ENCODE data around the gene METTL3. TPM values are rescaled to one million over a fixed set of nuclear protein-coding genes. Genes with fewer than 3 reads are reported as not detected.

The METTL3 gene
- total and polyA plus RNA-seq, 2 donors (not counting 3 experiments of a cell fraction or from before 2014, with no cell fraction given): 65.0 to 85.3 TPM

DNA sequence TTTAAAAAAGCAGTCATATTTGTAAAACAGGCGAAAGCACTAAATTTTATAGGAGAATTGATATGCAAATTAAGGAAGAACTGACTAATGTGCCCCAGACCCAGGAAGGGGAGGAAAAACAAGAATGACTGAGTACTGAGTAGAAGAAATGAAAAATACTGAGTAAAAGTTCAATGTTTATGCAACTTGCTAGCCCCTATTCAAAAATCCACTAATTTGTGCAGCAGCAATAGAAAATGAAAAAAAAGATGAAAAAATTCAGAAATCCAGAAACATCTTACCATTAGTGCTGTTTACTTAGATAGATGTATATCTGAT, 61.3 kb downstream of the METTL3 start:
- H3K9me1 ChIP-seq (replicated peaks; ENCODE audit: control insufficient read depth, extremely low read depth, insufficient read depth, low read length): no peaks in the 10 kb centered on the region
- H3K4me1 ChIP-seq (ENCODE audit: control insufficient read depth, extremely low read depth, insufficient read depth, low read length): peaks cover 15% of the 10 kb centered on the region
- no TSS peak for BruUV-seq (replicated peaks)
- H4K20me1 ChIP-seq (replicated peaks; ENCODE audit: control insufficient read depth, extremely low read depth, insufficient read depth, low read length): no peaks in the 10 kb centered on the region
- peak overlapping the region; percentile 45 for H3K4me2 ChIP-seq (ENCODE audit: insufficient read depth, low read length)
- FAIRE-seq (no peak), DNase-seq (ENCODE audit: low read depth, low spot score) (no peak)
- dilution Hi-C loops (cut with MboI; ENCODE audit: extremely low pct_ligation_motif_present, low sequenced_read_pairs) (no loop called here), intact Hi-C loops (cut with micrococcal nuclease) (no loop called here)
- peaks cover 0 to 4% of the 10 kb centered on the region in 2 experiments for H3K36me3 ChIP-seq (ENCODE audit: control insufficient read depth in 2 of 2, extremely low read depth in 1 of 2, insufficient read depth in 2 of 2, low read length in 2 of 2)
- no peak overlapping the region for H2AFZ ChIP-seq (ENCODE audit: low read depth, low read length)
- peaks cover 92% of the 10 kb centered on the region for H3K79me2 ChIP-seq (ENCODE audit: control insufficient read depth, insufficient read depth, low read length)
- ChIA-PET POLR2A (no interaction called here), CTCF (interaction anchor here (1.4 kb wide), 1 partner anchor 20 kb away, joined by 3 read pairs; no protein-coding TSS in a partner anchor)
- no peaks in the 10 kb centered on the region for H3K9me3 ChIP-seq (replicated peaks; ENCODE audit: control insufficient read depth, insufficient read depth, low read length)
- H3K27ac ChIP-seq (ENCODE audit: insufficient read depth, low read depth, low read length): no peak overlapping the region
- H3K4me3 ChIP-seq (replicated peaks in 1 of 3; ENCODE audit: insufficient read depth in 1 of 3, low read depth in 1 of 3, low read length in 3 of 3): no peak overlapping the region
- TF ChIP-seq, protein P1, sequence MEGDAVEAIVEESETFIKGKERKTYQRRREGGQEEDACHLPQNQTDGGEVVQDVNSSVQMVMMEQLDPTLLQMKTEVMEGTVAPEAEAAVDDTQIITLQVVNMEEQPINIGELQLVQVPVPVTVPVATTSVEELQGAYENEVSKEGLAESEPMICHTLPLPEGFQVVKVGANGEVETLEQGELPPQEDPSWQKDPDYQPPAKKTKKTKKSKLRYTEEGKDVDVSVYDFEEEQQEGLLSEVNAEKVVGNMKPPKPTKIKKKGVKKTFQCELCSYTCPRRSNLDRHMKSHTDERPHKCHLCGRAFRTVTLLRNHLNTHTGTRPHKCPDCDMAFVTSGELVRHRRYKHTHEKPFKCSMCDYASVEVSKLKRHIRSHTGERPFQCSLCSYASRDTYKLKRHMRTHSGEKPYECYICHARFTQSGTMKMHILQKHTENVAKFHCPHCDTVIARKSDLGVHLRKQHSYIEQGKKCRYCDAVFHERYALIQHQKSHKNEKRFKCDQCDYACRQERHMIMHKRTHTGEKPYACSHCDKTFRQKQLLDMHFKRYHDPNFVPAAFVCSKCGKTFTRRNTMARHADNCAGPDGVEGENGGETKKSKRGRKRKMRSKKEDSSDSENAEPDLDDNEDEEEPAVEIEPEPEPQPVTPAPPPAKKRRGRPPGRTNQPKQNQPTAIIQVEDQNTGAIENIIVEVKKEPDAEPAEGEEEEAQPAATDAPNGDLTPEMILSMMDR (IDR thresholded peaks at IDR 0.05; ENCODE audit: extremely low read depth in 1 of 2, insufficient read depth in 1 of 2, low read depth in 1 of 2, low read length in 2 of 2): no peak
- TF ChIP-seq POLR2A (IDR thresholded peaks at IDR 0.05; ENCODE audit: low read depth, low read length): no peak
- TF ChIP-seq, protein P2, sequence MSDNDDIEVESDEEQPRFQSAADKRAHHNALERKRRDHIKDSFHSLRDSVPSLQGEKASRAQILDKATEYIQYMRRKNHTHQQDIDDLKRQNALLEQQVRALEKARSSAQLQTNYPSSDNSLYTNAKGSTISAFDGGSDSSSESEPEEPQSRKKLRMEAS (IDR thresholded peaks at IDR 0.05; ENCODE audit: insufficient read depth, insufficient read length): no peak
- TF ChIP-seq FOS (IDR thresholded peaks at IDR 0.05; ENCODE audit: borderline replicate concordance, insufficient read depth, low read length): no peak
- TF ChIP-seq JUN (IDR thresholded peaks at IDR 0.05; ENCODE audit: borderline replicate concordance, insufficient read depth, insufficient read length, low read depth): no peak
- no peak for TF ChIP-seq POLR2AphosphoS5 (IDR thresholded peaks at IDR 0.05; ENCODE audit: insufficient read depth, low read depth, low read length)
- TF ChIP-seq EZH2 (IDR thresholded peaks at IDR 0.05; ENCODE audit: borderline replicate concordance, low read depth, low read length, severe bottlenecking): no peak
- no peak for TF ChIP-seq GATA2 (IDR thresholded peaks at IDR 0.05; ENCODE audit: insufficient read depth, insufficient read length, low read depth, low read length)
- TF ChIP-seq MYC (IDR thresholded peaks at IDR 0.05; ENCODE audit: low read depth, low read length): no peak
- no peak overlapping the region for H3K9ac ChIP-seq (replicated peaks; ENCODE audit: extremely low read depth, insufficient read depth, low read length)
- no peaks in the 10 kb centered on the region for H3K27me3 ChIP-seq (ENCODE audit: control insufficient read depth in 2 of 2, insufficient read depth in 2 of 2, low read length in 2 of 2)

Other genes starting within 250 kb of the METTL3 start
- gene HNRNPC, start 241.9 kb downstream of the METTL3 start, total RNA-seq: 611 and 674 TPM in 2 replicates
- 309 and 531 TPM in 2 replicates for gene HNRNPC, start 241.9 kb downstream of the METTL3 start, polyA plus RNA-seq
- not detected in 2 replicates for gene RPGRIP1, start 231.3 kb downstream of the METTL3 start, total RNA-seq
- not detected in 2 replicates for gene RPGRIP1, start 231.3 kb downstream of the METTL3 start, polyA plus RNA-seq
- gene SUPT16H, start 127.3 kb downstream of the METTL3 start, total RNA-seq: 94.2 and 100 TPM in 2 replicates
- gene SUPT16H, start 127.3 kb downstream of the METTL3 start, polyA plus RNA-seq: 45.2 and 53.1 TPM in 2 replicates
- 86.7 and 94.3 TPM in 2 replicates for gene CHD8, start 55.2 kb downstream of the METTL3 start, total RNA-seq
- 52.3 and 55.2 TPM in 2 replicates for gene CHD8, start 55.2 kb downstream of the METTL3 start, polyA plus RNA-seq
- 29.1 and 30.6 TPM in 2 replicates for gene RAB2B, start 34.4 kb downstream of the METTL3 start, total RNA-seq
- gene RAB2B, start 34.4 kb downstream of the METTL3 start, polyA plus RNA-seq: 26.8 and 27.9 TPM in 2 replicates
- gene TOX4, start 34.1 kb downstream of the METTL3 start, total RNA-seq: 63.2 and 67.4 TPM in 2 replicates
- gene TOX4, start 34.1 kb downstream of the METTL3 start, polyA plus RNA-seq: 78.2 and 78.4 TPM in 2 replicates
- gene SALL2, start 15.0 kb upstream of the METTL3 start, total RNA-seq: 4.6 and 6.8 TPM in 2 replicates
- gene SALL2, start 15.0 kb upstream of the METTL3 start, polyA plus RNA-seq: 2.8 and 4.3 TPM in 2 replicates
- gene OR10G3, start 68.7 kb upstream of the METTL3 start, total RNA-seq: not detected in 2 replicates
- gene OR10G3, start 68.7 kb upstream of the METTL3 start, polyA plus RNA-seq: not detected in 2 replicates
- gene OR10G2, start 123.6 kb upstream of the METTL3 start, total RNA-seq: not detected in 2 replicates
- not detected in 2 replicates for gene OR10G2, start 123.6 kb upstream of the METTL3 start, polyA plus RNA-seq
- gene OR4E2, start 142.5 kb upstream of the METTL3 start, total RNA-seq: not detected in 2 replicates
- gene OR4E2, start 142.5 kb upstream of the METTL3 start, polyA plus RNA-seq: not detected in 2 replicates
- gene OR4E1, start 162.5 kb upstream of the METTL3 start, total RNA-seq: not detected in 2 replicates
- gene OR4E1, start 162.5 kb upstream of the METTL3 start, polyA plus RNA-seq: not detected in 2 replicates

All from endothelial cell of umbilical vein (primary cell).